HG02885 (cell line): ENCODE results near the gene OOSP4B.
"Not testable (repeated sequence)": the region's sequence is repeated elsewhere in the genome, so short reads cannot be mapped to it uniquely, and the experiment has no call there.

ENCODE experiments used
- ATAC-seq: cut with Tn5 transposase; IDR thresholded peaks from one replicate; pipeline ENCODE4 v1.9.1; 2021; ENCODE audit warnings: mild to moderate bottlenecking; ENCODE audit not compliant: unreplicated experiment, poor library complexity

OOSP4B gene

DNA sequence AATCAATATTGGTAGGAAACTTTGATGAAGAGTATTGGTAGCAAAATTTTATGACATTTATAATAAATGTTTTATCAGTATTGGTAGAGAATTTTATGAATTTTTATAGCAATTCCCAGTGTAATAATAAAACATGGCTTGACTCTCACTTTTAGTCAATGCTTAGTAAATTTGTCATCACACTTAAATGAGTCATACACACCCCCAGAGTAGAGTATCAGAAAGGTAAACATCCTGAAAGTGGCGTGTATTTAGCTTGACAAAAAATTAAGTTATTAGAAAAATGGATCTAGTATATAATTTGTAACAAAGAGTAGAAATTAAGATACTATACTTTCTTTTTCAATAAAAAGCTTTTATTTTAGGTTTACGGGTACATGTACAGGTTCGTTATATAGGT lies 42.1 kb downstream of the OOSP4B start:
- no peak for ATAC-seq

DNA sequence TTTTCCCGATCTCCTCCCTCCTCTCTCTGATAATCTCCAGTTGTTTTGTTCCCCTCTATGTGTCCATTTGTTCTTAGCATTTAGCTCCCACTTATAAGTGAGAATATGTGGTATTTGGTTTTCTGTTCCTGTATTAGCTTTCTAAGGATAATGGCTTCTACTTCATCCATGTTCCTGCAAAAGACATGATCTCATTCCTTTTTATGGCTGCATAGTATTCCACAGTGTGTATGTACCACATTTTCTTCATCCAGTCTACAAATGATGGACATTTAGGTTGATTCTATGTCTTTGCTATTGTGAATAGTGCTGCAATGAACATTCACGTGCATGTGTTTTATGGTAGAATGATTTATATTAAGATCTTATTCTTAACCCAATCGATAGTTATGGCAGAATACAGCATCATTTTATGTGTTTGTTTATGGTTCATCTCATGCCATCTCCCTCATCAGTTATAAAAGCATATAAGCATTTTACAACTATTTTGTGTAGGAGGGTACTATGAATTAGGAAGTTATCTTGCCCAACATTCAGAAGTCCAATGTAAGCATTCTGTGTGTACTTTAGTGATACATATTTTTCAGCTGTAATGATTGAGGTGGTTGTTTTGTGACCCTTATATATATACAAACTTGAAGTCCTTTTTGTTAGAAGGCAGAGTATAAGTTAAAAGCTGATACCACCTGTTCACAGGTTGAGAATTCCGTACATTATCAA lies 42.7 kb downstream of the OOSP4B start:
- ATAC-seq = no peak

DNA sequence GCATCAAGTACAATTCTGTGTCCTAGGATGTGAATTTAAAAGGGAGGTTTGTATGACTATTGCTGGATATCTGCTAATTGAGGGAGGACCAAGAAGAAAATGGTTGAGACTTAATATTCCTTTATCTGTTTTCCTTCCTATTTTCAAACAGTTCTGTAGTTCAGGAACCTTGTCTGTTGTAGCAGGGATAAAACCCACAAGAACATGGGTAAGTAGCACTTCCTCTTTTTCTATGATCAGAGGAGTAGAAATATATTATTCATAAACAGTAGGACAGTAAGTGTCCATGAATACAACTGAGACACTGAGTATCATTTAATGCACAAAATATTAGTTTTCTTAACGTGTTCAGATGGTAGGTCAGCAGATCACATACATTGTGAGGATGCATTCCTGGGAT lies 47.1 kb downstream of the OOSP4B start:
- ATAC-seq = no peak

DNA sequence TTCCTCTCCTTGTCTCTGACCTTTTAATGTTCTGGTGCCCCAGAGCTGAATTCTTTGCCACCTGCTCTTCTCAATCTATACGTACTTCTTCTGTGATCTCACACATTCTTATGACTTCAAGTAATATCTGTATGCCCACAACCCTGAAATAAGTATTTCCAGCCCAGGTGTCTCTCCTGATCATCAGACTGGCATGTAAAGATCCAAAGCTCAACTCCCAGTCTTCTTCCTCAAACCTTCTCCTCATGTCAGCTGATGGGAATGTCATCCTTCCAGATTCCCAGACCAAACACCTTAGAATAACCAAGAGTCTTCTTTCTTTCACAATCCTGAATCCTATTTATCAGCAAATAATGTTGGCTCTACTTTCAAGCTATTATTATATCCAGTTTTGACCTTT lies 48.8 kb downstream of the OOSP4B start:
- no peak for ATAC-seq

DNA sequence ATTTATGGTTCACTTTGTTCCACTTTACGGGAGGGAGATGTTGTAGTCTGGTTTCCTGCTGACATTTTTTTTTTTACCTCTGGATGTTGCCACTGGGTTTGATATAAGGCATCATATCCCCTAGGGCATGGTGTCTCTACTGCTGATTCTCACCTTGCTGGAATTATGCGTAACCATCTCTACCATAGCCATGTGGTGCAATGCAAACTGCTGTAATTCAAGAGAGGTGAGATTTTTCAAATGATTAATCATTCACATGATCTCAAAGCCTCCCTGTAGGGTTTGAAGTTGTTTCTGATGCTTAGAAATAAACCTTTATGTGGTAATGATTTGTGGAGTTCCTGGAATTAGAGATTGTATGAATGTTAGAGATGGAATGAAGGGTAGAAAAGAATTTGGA lies 52.5 kb downstream of the OOSP4B start:
- no peak for ATAC-seq

DNA sequence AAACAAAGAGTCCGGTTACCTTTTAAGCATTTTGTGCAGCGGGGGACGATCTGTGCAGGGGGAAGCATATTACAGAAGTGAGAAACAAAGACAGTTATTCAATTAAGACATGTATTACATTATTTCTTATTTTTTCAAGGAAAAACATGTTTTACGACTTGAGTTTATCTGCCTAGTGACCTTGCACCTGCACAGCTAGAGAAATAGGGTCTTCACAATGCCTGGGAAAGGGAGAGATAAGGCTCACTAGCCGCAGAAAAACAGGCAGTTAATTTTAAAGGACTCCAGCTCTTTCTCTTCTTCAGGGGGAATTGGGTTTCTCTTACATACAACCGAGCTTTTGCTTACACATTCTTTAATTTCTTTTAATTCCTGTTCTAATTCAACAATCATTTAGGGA lies 54.7 kb downstream of the OOSP4B start:
- ATAC-seq = not testable (repeated sequence)

DNA sequence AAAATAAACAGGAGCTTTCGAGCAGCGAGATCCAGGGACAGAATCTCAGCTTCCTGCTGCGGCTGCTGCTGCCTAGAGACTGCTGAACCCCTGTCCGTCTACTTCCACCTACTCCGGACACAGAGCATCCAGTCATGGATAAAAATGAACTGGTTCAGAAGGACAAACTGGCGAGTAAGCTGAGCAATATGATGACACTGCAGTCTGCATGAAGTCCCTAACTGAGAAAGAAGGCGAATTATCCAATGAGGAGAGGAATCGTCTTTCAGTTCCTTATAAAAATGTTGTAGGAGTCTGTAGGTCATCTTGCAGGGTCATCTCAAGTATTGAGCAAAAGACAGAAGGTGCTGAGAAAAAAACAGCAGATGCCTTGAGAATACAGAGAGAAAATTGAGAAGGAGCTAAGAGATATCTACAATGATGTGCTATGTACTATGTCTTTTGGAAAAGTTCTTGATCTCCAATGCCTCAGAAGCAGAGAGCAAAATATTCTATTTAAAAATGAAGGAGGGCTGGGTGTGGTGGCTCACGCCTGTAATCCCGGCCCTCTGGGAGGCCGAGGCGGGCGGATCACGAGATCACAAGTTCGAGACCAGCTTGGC lies 60.3 kb downstream of the OOSP4B start:
- ATAC-seq = no peak

DNA sequence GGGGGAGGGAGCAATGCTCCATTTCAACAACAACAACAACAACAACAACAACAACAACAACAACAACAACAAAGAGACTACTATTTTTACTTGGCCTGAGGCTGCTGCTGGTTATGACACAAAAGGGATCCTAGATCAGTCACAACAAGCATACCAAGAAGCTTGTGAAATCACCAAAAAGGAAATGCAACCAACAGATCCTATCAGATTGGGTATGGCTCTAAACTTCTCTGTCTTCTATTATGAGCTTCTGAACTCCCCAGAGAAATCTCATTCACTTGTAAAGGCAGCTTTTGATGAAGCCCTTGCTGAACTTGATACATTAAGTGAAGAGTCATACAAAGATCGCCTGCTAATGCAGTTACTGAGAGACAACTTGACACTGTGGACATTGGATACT lies 61.0 kb downstream of the OOSP4B start:
- ATAC-seq = no peak

DNA sequence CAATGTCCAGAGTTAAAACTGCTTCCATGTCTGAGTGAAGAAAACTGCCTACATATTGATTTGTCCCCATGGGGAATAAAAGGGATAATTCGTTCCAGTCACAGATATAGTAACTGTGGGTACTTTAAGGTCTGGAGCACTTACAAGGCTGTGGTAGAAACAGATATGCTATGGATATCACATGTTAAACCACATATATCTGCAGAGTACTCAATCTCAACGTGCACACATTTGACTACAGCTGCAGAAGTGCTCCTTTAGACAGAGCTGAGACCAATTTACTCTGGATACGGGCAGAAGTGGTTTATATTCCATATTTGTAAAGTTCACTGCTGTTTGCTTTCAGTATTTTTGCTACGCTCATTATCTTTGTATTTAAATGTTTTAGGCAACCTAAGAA lies 61.8 kb downstream of the OOSP4B start:
- ATAC-seq = no peak

DNA sequence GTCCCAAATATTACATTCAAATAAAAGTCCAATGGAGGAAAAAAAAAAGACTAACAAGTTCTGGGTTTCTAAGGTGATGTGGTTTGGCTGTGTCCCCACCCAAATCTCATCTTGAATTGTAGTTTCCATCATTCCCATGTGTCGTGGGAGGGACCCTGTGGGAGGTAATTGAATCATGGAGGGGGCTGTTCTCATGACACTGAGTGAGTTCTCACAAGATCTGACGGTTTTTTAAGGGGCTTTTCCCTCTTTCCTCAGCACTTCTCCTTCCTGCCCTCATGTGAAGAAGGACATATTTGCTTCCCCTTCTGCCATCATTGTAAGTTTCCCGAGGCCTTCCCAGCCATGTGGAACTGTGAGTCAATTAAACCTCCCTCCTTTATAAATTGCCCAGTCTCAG lies 63.6 kb downstream of the OOSP4B start:
- ATAC-seq = no peak
